Measurements from ENCODE around the gene PIK3C3.

DNA sequence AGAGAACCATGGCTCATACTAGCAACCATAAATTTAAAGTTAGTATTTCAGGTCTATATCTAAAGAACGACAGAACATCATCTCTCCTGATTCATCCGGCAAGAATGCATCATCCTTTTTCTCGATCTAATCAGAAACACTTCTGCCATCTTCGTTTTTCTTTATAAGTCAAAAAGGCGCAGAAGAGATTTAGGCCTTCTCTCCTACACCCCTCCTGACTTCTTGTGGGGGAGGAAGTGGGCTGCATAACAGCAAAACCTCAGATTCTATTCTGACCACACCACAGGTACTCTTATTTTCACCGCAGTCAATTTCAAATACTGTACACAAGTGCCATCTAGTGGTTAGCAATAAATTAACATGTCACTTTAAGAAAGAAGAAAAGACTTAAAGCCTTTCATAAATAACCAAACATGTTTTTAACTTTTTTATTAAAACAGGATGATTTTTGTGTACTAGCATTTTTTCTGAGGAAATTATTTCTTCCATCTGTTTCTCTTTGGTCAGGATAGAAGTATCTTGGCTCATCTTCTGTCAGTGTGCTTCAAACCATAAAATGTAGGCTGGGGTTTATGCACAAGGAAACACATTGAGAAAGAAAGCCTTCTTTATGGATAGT is 48.4 kb upstream of the PIK3C3 start:
- TF ChIP-seq POLR2A (IDR thresholded peaks at IDR 0.05; ENCODE audit: low read depth) (no peak), CTCF (IDR thresholded peaks at IDR 0.05) (peak; percentile 50 to 57 (median 52))

Measured in esophagus muscularis mucosa (tissue), 3 donors.